GM19463 (cell line): ENCODE results near the gene CCR6.
A peak's percentile ranks its signal among the peaks of the same experiment; 100 is the strongest.

Source experiments
- ATAC-seq: cut with Tn5 transposase; IDR thresholded peaks from one replicate; pipeline ENCODE4 v1.9.1; 2021; ENCODE audit warnings: mild to moderate bottlenecking, moderate library complexity; ENCODE audit not compliant: unreplicated experiment

The CCR6 gene

DNA sequence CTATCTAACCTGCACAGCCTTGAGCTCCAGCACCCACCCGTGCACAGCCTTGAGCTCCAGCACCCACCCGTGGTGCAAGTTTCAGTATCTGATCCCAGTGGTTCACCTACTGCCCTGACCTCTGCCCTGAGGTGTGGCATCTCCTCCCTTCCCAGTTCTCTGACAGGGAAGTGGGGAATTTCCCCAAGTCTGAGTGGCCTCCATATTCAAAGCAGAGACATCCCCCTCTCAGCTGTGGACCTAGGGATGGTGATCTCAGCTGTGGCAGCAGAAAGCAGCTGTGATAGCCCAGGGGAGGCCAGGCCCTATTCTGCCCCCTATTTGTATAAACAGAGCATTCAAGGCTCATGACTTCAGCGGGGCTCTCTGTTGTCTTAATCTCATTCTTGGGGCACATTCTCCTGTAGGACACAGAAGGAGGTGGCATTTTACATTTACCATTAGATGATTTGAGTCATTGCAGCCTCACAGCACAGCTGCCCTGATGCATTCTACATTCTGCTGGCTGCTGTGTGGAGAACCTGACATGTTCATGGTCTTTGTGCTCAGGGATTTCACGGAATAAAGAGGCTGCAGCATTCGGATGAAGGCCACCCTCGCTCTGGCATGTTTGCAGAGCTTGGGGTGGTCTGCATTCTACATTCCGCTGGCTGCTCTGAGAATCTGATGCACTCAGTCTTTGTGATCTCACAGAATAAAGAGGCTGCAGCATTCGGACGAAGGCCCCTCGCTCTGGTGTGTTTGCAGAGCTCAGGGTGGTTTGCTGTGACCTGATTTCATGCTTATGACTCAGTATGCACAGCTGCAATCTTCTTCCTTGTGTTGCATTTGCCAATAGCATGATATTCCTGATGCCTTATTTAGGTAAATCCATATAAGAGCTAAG, 17.9 kb downstream of the CCR6 start:
- peak; percentile 60 for ATAC-seq

DNA sequence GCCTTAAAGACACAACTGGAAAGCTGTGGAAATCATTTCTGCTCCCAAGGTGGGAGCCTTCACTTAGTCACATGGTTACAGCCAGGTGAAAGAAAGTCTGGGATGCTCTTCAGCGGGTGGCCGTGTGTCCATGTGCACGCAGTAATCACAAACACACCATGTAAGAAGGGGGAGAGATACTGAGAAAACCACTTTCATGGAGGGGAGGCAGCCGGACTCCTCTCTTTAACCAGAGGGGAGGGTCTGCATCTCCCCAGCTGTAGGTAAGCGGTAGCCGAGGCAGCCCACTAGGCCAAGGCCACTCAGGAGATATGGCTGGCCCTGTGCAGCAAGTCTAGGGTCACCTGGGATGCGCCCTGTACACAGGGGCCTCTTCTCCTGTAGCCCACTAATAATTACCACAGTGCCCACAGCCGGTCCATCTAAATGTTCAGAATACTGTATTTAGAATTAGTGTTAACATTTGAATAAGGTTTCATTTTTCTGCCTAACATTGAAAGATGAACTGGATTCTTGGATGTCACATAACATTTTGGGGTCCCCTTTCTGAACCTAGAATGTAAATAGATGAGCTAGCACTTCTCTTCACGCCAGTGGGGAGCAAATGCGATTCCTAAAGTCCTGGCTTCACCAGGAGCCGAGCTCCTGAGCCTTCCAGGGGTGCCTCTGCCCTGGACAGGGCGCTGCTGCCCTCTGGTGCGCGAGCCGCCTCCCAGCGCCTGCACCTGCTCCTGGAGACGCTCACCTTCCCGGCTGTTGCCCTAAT, 19.0 kb downstream of the CCR6 start:
- ATAC-seq: peak; percentile 70

DNA sequence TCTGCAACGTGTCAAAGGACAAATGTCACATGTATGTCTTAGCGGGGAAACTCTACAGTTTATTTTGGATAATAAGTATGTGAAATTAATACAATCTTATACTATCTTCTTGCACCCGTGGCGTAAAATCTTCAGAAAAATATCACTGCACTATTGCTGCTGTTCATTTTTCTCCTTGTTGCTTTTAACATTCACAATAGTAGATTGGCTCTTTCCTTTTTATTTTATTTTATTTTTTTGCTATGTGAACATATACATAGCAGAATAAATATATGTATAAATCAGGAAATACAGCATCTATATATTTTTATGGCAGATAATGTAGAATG, 19.5 kb downstream of the CCR6 start:
- no peak for ATAC-seq

DNA sequence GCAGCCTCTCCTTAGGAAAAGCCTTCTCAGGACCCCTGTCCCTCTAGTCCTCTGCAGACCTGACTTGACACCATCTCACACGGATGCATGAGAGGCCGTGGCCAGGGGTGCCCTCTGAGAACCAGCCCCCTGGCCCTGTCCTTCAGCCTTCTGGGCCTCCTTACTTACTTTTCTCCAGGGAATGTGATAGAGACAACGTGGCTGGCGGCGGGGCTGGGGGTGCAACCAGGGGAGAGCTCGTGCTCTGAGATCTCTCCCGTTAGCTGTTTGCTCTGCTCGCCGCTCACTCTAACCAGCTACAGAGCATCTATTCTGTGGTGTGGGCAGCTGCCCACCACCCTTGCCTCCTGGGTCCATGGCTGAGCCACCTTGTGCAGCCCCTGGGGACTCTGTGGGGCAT, 20.1 kb downstream of the CCR6 start:
- ATAC-seq: no peak

DNA sequence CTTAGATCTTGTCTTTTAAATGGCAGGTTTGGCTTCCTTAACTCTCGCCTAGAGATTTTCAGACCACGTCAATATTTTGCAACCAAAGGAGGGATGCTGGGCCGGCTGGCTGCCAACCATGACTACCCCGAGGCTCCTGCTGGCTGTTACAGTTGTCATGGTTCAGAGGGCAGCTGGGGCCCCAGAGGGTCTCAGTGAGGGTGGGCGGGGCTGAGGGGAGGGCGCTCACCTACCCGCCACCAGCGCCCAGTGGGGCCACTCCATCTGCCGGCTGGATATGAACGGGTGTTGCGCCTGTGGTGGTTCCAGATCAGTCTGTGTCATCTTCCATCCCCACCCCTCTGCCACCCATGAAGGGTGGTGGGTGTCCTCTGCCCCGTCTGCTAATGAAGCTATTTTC, 22.6 kb downstream of the CCR6 start:
- ATAC-seq: no peak

DNA sequence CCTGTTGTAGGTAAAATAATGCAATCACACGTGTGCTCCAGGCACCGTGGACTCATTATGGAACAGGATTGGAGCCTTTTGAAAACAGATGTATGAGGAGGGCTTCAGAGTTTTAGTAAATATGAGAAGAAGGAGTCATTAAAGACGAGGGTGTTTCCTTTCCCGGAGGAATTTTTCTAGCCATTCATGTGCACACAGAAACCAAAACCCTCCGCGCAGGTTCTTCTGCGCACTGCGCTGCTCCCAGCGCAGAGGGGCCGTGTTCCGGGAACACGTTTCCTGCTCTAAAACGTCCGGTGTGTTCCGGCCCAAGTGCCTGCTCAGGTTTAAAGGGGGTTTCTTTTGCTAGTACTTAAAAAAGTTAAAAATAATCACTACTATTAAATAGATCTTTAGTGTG, 23.2 kb downstream of the CCR6 start:
- peak; percentile 34 for ATAC-seq

DNA sequence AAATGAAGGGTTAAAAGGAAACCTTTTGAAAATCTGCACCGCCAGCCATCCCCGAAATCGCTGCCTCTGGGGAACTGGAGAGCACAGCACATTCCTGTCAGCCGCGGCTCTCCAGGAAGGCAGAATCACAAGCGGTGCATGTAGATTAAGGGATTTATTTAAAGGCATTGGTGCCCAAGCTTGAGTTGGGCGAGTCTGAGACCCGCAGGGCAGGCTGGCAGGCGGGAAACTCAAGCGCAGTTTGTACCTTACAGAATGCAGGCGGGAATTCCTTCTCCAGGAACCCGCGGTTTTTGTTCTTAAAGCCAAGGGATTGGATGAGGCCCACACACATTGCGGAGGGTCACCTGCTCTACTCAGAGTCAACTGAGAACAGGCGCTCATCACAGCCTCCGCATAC, 24.1 kb downstream of the CCR6 start:
- ATAC-seq: no peak

DNA sequence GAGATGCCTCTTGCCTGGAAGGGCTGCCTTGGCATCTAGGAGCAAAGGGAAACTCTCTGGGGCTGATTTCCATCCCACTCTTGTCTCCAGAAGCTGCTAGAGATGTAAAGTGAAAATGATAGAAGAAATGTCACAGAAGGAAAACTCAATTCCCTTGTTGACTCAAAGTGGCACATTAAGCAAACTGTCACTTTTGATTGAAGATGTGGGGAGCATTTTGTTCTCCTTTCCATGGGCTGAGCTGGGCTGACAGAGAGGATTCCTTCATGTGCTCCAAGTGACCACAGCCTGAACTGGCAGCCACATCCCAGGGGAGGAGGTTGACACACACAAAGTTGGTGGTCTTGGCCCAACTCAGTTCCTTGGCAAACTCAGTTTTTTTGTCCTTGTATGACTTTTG, 25.1 kb downstream of the CCR6 start:
- ATAC-seq: no peak

DNA sequence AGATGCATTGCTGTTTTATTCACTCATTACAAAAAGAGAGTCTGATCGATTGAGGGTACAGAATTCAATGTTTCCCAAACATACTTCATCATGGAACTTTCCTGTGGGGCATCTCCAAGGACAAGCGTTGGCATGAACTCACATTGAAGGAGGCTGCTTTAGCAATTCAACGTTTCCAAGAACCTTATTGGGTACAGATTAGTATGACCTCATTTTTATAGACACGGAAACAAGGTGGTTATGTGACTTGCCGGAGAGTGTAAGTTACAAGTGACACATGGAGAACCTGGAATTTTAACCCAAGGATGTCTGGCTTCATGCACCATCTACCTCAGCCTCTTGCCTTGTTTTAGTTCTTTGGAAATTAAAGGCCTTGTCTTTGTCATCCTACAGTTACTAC, 26.1 kb downstream of the CCR6 start:
- no peak for ATAC-seq

DNA sequence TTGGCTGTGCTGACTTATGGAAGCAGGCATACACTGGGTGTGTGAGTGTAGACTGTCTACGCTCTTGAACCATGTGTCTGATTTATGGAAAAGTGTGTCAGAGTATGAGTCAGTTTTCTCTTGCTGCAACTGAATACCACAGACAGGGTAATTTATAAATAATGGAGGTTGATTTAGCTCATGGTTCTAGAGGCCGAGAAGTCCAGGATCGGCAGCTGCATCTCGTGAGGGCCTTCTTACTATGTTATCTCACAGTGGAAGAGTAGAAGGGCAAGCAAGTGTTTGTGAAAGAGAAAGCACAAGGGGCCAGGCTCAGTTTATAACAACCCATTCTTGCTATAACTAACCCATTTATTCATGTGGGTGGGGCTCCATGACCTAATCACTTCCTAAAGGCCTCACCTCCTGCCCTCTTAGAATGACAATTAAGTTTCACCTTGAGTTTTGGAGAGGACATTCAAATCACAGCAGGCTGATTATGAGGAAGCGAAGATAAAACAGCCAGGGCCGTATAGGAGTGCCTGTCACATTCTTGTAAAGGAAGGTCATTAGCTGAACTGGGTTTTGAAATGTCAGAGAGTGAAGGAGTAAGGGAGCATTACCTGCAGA, 28.1 kb downstream of the CCR6 start:
- ATAC-seq: peak; percentile 44

DNA sequence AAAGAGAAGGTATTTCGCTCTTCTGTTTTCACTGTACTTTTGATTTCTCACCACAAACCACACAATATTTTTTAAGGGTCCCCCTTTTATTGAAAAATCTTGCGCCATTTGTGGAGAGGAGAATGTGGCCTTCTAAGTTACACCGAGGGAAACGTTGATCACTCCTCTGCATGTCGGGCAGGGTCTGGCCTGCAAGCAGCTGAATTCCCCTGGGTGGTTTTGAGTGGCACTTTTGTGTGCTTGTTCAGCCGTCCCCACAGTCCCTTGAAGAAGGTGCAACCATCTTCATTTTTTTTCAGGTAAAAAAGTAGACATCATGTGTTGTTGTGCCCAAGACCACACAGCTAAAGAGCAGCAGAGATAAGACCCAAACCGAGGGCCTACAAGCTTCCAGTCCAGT, 28.8 kb downstream of the CCR6 start:
- no peak for ATAC-seq

DNA sequence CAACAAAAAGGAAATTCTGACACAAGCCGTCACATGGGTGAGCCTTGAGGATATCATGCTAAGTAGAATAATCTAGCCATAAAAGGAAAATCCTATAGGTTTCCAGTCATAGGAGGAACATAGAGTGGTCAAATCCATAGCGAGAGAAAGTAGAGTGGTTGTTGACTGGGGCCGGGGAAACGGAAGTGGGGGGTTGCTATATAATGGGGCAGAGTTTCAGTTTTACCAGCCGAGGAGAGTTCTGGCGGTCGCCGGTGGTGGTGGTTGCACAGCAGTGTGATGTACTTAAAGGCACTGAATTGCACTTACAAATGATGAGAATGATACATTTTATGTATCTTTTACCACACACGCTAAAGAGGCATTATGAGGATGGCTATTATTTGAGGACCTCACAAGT, 30.0 kb downstream of the CCR6 start:
- peak; percentile 52 for ATAC-seq

DNA sequence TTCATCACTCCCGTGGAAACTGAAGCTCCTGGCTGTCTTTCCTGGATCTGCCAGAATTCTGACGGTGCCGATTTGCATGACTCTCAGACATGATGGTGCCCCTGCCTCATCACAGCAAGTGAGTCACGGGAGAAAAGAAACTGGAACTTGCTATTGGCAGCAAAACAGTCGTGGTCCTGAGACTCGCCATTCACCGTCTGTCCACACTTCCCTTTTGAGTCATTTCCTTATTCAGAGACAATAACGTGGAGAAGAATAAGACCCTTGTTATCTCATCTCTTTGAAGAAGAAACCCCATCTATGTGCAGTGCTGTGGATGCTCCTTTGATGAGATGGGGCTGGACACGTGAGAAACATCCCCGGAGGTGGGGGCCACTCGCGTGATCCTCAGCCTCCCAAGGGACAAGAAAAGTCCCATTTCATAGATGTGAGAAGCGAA, 30.6 kb downstream of the CCR6 start:
- peak; percentile 58 for ATAC-seq

DNA sequence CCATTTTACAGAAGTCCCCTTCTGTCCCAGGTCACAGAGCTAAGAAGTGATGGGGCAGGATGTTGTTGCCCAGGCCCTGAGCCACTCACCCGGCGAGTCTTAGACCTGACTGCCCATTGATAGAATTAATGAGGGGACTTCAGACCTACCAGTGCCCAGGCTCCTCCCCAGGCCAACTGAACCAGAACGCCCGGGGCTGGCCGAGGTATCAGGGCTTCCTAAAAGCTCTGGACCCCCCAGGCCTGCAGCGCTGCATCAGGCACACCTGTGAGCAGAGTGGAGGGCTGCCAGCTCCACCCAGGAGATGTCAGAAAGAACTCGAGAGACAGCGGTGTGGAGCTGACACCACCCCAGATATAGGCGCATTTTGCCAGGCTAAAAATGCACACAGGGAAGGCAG, 31.4 kb downstream of the CCR6 start:
- no peak for ATAC-seq

DNA sequence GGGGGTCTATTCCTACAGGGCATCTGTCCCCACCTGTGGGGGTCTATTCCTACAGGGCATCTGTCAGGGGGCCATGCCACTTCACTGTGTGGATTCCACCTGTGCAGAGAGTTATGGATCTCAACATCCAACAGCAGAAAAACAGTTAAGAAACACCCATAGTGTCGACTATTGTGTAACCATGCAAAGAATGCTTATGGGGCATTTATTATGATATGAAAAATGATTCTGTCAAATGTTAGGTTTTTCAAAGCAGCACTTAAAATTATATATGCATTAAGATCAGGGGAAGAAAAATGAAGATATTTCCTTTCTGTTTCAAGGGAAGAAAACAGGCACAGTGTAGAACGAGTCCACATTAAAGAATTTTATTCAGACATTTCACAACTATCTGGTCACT, 32.0 kb downstream of the CCR6 start:
- no peak for ATAC-seq

DNA sequence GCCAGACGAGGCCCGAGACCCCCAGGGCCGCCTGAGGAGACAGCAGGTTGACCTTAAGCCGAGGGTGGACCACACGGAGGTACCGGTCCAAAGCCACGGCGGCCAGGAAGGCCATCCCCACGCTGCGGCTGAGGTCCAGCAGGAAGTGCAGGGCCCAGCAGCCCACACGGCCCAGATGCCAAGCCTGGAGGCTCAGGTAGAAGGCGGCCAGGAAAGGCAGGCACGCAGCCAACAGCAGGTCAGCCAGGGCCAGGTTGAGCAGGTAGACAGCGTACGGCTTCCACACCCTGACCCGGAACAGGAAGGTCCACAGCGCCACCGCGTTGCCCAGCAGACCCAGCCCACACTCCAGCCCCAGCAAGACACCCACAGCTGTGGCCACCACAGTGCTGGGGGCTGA, 34.5 kb downstream of the CCR6 start:
- no peak for ATAC-seq

DNA sequence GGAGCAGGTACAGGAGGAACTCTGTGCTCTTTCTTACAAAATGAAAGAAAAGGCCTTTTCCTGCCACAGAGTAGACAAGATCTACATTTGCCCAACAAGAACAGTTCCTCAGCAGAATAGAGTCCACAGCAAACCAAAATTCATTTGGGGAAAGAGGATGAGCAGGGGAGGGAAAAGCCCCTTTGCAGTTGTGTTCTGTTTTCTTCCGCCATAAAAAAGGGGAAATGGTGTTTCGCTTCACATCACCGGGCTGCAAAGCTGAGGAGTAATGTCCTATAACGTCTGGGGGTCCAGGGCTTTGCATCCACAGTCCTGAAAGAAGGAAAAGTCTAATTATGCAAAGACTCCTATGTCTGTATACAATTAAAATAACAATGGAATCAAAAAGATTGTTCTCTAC, 35.0 kb downstream of the CCR6 start, which contains the start of gene GPR31:
TSS of gene GPR31 (minus strand) at position 118 of the 400 bp plus-strand sequence. CDS start 149 bp downstream, outside the sequence.
- no peak for ATAC-seq

DNA sequence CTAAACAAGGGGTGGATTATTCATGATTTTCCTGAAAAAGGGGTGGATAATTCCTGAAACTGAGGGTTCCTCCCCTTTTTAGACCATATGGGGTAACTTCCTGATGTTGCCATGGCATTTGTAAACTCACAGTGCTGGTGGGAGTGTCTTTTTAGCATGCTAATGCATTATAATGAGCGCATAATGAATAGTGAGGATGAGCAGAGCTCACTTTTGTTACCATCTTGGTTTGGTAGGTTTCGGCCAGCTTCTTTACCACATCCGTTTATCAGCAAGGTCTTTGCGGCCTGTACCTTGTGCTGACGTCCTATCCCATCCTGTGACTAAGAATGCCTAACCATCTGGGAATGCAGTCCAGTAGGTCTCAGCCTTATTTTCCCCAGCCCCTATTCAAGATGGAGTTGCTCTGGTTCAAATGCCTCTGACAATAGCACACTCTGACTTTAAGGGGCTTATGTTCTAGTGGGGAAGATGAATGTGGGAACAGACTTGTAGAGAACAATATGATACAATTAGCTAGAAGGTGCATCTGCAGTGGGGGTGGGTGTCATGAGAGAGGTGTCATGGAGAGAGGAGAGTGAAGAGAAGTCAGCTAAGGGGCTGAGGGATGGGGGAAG, 39.1 kb downstream of the CCR6 start:
- no peak for ATAC-seq

DNA sequence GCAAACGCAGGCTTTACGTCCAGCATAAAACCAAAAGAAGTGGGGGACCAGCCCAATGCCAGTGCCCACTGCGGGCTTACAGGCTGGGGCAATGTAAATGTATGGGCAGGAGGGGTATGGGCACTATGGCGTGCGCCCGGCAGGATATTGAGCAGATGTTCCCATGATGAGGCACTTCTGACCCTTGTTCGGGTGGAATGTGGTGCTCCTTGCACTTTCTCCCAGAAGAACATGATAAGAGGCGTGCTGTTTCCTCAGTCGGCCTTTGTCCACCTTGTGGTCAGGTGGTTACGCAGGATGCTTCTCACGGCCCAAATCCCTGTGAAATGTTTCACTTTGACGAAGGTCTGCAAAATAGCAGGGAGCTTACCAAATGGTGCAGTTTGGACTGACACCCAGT, 39.7 kb downstream of the CCR6 start:
- ATAC-seq: no peak

DNA sequence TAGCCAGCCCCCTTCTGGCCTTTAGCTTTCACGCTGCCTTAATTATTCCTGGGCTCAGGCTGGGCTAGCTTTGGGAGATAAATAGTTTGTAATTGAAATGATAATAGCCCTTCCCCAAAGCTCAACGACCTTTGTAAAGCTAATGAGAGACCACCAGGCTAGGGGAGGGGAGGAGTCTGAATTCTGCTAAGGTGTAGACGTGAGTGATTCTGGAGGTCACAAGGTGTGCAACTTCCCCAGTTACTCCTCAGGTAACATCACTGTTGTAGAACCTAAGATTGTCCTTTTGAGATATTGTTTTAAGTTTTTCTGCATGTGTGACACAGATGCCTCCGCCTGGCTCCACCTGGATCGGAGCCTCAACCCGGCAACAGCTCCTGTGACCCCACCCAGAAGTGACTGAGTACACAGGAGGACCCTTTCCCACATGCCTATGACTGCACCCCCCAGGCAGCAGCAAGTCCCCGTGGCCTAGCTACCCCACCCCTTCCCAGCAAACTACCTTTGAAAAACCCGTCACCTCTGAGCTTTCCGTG, 40.6 kb downstream of the CCR6 start:
- ATAC-seq: no peak

DNA sequence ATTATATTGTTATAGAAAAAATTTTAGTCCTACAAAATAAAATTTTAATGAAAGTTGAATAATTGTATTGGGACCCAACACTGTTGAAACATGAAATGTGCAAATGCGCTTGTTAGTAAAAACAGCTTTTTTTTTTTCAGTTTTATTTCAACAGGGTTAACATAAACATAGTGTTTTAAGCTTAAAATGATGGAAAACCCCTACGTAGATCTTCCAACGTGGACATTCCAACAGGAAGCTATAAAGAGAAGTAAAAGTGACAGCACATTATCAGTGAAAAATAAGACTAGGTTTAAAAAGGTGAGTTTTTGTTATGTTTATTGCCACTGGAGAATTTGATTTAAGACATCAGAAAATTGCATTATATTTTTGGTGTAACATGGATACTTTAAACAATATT, 41.4 kb downstream of the CCR6 start:
- no peak for ATAC-seq
